K562 (cell line): ENCODE data around the gene PTAFR. TPM values are rescaled to one million over a fixed set of nuclear protein-coding genes. Genes with fewer than 3 reads are reported as not detected.

ENCODE experiments used
- ATAC-seq: fragments of 200-7000 bp; cut with Tn5 transposase; 3 replicates; pipeline ENCODE4 v1.9.1; 2020; ENCODE audit warnings: moderate library complexity
- BruUV-seq: library from RNA; stranded (reverse); fragments of 400-500 nt; replicated peaks from 2 replicates; lab custom pipeline; 2021; lab: Mats Ljungman, UMichigan
- CTCF ChIA-PET: fragments of 300-600 bp; formaldehyde crosslinking; extraction: SDS; loops from one replicate; lab custom pipeline; 2021; ENCODE audit warnings: low intra/inter-chr PET ratio; lab: Yijun Ruan, JAX
- POLR2A ChIA-PET: fragments of 300-600, 350-650 bp; sonication (Branson Sonifier 250); formaldehyde crosslinking; extraction: SDS; loops from one replicate; lab custom pipeline; 2021; ENCODE audit warnings: antibody characterized with exemption, inconsistent platforms; lab: Yijun Ruan, JAX
- DNase-seq, 4 experiments: peaks; one replicate each; pipeline versions ENCODE4 v3.0.0 to v3.0.0-alpha.2; 2011 to 2018; ENCODE audit warnings: low spot score in 3 of 4, mixed read lengths in 3 of 4; ENCODE audit errors: extremely low read depth in 1 of 4
- FAIRE-seq: peaks from 2 replicates; lab custom pipeline; 2011; peaks lifted over from hg19 to GRCh38; lab: Jason Lieb, UNC
- H2AFZ ChIP-seq: 2 replicates; pipeline ENCODE4 v1.6.0; 2011; ENCODE audit warnings: low read depth, low read length, control low read depth, inconsistent platforms
- H3K27ac ChIP-seq: fragments of 200-600 bp; 3 replicates; pipeline ENCODE4 v1.8.0; 2011; ENCODE audit warnings: low read depth, mild to moderate bottlenecking, control low read depth, inconsistent platforms, low read length, moderate library complexity, mixed read lengths; ENCODE audit errors: extremely low read depth
- H3K27me3 ChIP-seq, 2 experiments: fragments of 300-600 bp in 1 of 2; 2 replicates in 1 of 2; 3 replicates in 1 of 2; pipeline versions ENCODE4 v1.6.0 to v1.8.0; 2011; ENCODE audit warnings: inconsistent platforms in 2 of 2, low read length in 2 of 2, mild to moderate bottlenecking in 1 of 2, mixed read lengths in 1 of 2, moderate library complexity in 1 of 2; ENCODE audit not compliant: control insufficient read depth in 2 of 2, insufficient read depth in 2 of 2
- H3K36me3 ChIP-seq: fragments of 300-600 bp; 3 replicates; pipeline ENCODE4 v1.8.0; 2011; ENCODE audit warnings: mild to moderate bottlenecking, low read length, inconsistent platforms; ENCODE audit not compliant: control insufficient read depth, insufficient read depth
- H3K4me1 ChIP-seq, 2 experiments: fragments of 200-600 bp in 1 of 2; replicated peaks in 1 of 2; 2 replicates in 1 of 2; 3 replicates in 1 of 2; pipeline versions ENCODE4 v1.5.1 to v1.8.0; 2011; ENCODE audit warnings: inconsistent platforms in 2 of 2, low read length in 2 of 2, mild to moderate bottlenecking in 1 of 2, mixed read lengths in 1 of 2, moderate library complexity in 1 of 2; ENCODE audit not compliant: control insufficient read depth in 2 of 2, insufficient read depth in 2 of 2
- H3K4me2 ChIP-seq: 2 replicates; pipeline ENCODE4 v1.6.1; 2011; ENCODE audit warnings: low read length, control low read depth, inconsistent platforms, mixed read lengths; ENCODE audit not compliant: insufficient read depth
- H3K4me3 ChIP-seq: fragments of 200-600 bp; sonication (generic), shearing (Covaris generic); 2 replicates; pipeline ENCODE4 v1.5.1; 2016; ENCODE audit warnings: control low read depth, inconsistent platforms
- H3K79me2 ChIP-seq: fragments of 200-600 bp; 3 replicates; pipeline ENCODE4 v1.8.0; 2011; ENCODE audit warnings: low read length, inconsistent platforms; ENCODE audit not compliant: control insufficient read depth, insufficient read depth
- H3K9ac ChIP-seq, 2 experiments: 2 replicates each; pipeline versions ENCODE4 v1.6.0 to v1.6.1; 2011; ENCODE audit warnings: low read depth in 2 of 2, low read length in 2 of 2, control low read depth in 1 of 2, inconsistent platforms in 1 of 2, mild to moderate bottlenecking in 1 of 2, mixed read lengths in 1 of 2; ENCODE audit not compliant: insufficient read depth in 1 of 2
- H3K9me1 ChIP-seq: one replicate; pipeline ENCODE4 v1.6.0; 2011; ENCODE audit warnings: inconsistent platforms, mild to moderate bottlenecking, low read length, moderate library complexity; ENCODE audit not compliant: control insufficient read depth, insufficient read depth
- H3K9me3 ChIP-seq: replicated peaks from 2 replicates; pipeline ENCODE4 v1.5.1; 2011; ENCODE audit warnings: low read depth, low read length, inconsistent platforms; ENCODE audit not compliant: control insufficient read depth, insufficient read depth
- H4K20me1 ChIP-seq: replicated peaks from 2 replicates; pipeline ENCODE4 v1.6.1; 2011; ENCODE audit warnings: low read length, inconsistent platforms, mixed read lengths; ENCODE audit not compliant: control insufficient read depth, insufficient read depth
- E2F3 ChIP-seq: fragments of 250-450 bp; sonication (Bioruptor Pico); IDR thresholded peaks from 2 replicates; pipeline ENCODE4 v1.4.0; 2020; ENCODE audit warnings: mild to moderate bottlenecking
- GABPB1 ChIP-seq: sonication (generic); formaldehyde crosslinking; IDR thresholded peaks from 2 replicates; pipeline ENCODE4 v1.8.0; 2022; ENCODE audit warnings: mild to moderate bottlenecking, missing genetic modification reagents
- RAD51 ChIP-seq: fragments of 450-650 bp; IDR thresholded peaks from 2 replicates; pipeline ENCODE4 v1.7.1; 2016; ENCODE audit warnings: low read depth, mild to moderate bottlenecking, borderline replicate concordance
- TOE1 ChIP-seq, 2 experiments: fragments of 450-650 bp in 1 of 2; sonication (generic) in 1 of 2; formaldehyde crosslinking in 1 of 2; IDR thresholded peaks; 2 replicates each; pipeline versions ENCODE4 v1.7.1 to v1.8.0; 2016 to 2022; ENCODE audit warnings: borderline replicate concordance in 2 of 2, mild to moderate bottlenecking in 2 of 2, antibody characterized with exemption in 1 of 2, inconsistent platforms in 1 of 2, low read depth in 1 of 2, missing genetic modification reagents in 1 of 2, moderate library complexity in 1 of 2
- WGBS: fragments of 100-300 bp; shearing (Covaris generic); methylation state at CpG from one replicate; pipeline ENCODE4 v1.1.6; 2016; ENCODE audit warnings: low coverage, mixed read lengths; ENCODE audit not compliant: insufficient coverage; ENCODE audit errors: missing lambda C conversion rate; 5-methylcytosine and 5-hydroxymethylcytosine counted together
- in situ Hi-C: fragments of 300-500 bp; cut with MboI; formaldehyde crosslinking; loops from 4 replicates; pipeline ENCODE4 v1.15.0; 2018; ENCODE audit warnings: inconsistent platforms, mixed read lengths
- intact Hi-C: fragments of 100-400 bp; cut with micrococcal nuclease; formaldehyde crosslinking; loops from 2 replicates; pipeline ENCODE4 v1.14.2; 2022
- polyA plus RNA-seq, 8 experiments: library from polyadenylated mRNA; depleted of rRNA in 4 of 8; stranded (reverse) in 5 of 8; unstranded in 3 of 8; fragments of >200 nt; fragmentation: Nextera tagmentation in 2 of 8; fragmentation: Illumina TruSeq in 1 of 8; extraction: Ambion mirVana in 2 of 8; extraction: Trizol in 1 of 8; gene quantifications; 2 replicates each; pipeline versions ENCODE4 v1.2.1 to v1.2.3, GENCODE V29; 2011 to 2014; ENCODE audit warnings: inconsistent platforms in 1 of 8, missing spikeins in 1 of 8
- total RNA-seq, 7 experiments: library from RNA; depleted of rRNA in 6 of 7; stranded (reverse); fragments of >200 nt in 6 of 7; fragmentation: Illumina TruSeq in 2 of 7; extraction: Trizol in 2 of 7; gene quantifications; 2 replicates each; pipeline versions ENCODE4 v1.2.1 to v1.2.3, GENCODE V29; 2011 to 2021; ENCODE audit warnings: low replicate concordance in 1 of 7
- TF ChIP-seq, protein P1 (sequence below): fragments of 450-650 bp; formaldehyde crosslinking; IDR thresholded peaks from 2 replicates; pipeline ENCODE4 v1.4.0; 2020; ENCODE audit warnings: mild to moderate bottlenecking, mixed read lengths

Gene PTAFR
- total and polyA plus RNA-seq, 9 of the 15 experiments (the other 6 are each of a cell fraction or from before 2014, with no cell fraction given) = 0.15 to 0.55 (median 0.40) TPM; not detected in 1

DNA sequence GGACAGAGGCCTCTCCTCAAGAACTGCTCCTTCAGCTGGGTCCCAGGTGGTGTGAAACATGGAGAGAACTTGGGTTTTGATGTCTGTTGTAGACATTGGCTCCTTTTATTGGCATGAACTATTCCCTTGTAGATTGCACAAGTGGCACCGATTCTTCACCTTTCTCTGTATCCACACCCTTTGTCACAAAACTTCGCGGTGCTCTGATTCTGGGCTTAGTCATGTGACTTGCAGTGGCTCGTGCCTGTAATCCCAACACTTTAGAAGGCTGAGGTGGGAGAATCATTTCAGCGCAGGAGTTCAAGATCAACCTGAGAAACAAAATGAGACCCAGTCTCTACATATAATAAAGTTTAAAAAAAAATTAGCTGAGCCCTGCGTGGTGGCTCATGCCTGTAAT lies 45.6 kb downstream of the PTAFR start:
- no peak overlapping the region for H2AFZ ChIP-seq
- H3K79me2 ChIP-seq = no peaks in the 10 kb centered on the region
- no peak overlapping the region for H3K9ac ChIP-seq
- ATAC-seq (no peak), FAIRE-seq (no peak), DNase-seq (no peak)
- TF ChIP-seq E2F3 (CRISPR knock-in tag) = no peak
- TF ChIP-seq GABPB1 (CRISPR knock-in tag) = no peak
- TF ChIP-seq, protein P1, sequence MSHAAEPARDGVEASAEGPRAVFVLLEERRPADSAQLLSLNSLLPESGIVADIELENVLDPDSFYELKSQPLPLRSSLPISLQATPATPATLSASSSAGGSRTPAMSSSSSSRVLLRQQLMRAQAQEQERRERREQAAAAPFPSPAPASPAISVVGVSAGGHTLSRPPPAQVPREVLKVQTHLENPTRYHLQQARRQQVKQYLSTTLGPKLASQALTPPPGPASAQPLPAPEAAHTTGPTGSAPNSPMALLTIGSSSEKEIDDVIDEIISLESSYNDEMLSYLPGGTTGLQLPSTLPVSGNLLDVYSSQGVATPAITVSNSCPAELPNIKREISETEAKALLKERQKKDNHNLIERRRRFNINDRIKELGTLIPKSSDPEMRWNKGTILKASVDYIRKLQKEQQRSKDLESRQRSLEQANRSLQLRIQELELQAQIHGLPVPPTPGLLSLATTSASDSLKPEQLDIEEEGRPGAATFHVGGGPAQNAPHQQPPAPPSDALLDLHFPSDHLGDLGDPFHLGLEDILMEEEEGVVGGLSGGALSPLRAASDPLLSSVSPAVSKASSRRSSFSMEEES (CRISPR knock-in tag) = peak; percentile 86
- peak; percentile 56 for TF ChIP-seq RAD51
- TF ChIP-seq TOE1 (IDR thresholded peaks at IDR 0.05; ENCODE audit: borderline replicate concordance) = peak; percentile 42; the same call in 1 of the 2 replicates
- TF ChIP-seq TOE1 (CRISPR knock-in tag; IDR thresholded peaks at IDR 0.05; ENCODE audit: borderline replicate concordance, low read depth) = no peak
- no peak overlapping the region for H3K4me3 ChIP-seq
- peaks cover 9 to 24% of the 10 kb centered on the region in 2 experiments; a peak in 4 of 5 replicates for H3K4me1 ChIP-seq
- POLR2A ChIA-PET = no interaction called here
- no peak overlapping the region for H3K27ac ChIP-seq
- in situ Hi-C loops (no loop called here), intact Hi-C loops (no loop called here)
- H4K20me1 ChIP-seq = no peaks in the 10 kb centered on the region
- no peaks in the 10 kb centered on the region for H3K9me1 ChIP-seq
- no TSS peak for BruUV-seq
- H3K36me3 ChIP-seq = no peaks in the 10 kb centered on the region
- no peaks in the 10 kb centered on the region for H3K9me3 ChIP-seq
- H3K27me3 ChIP-seq = no peaks in the 10 kb centered on the region; a peak in 1 of 5 replicates
- no peak overlapping the region for H3K4me2 ChIP-seq
- CTCF ChIA-PET = no interaction called here
- 31% methylated on average over 6 of the region's 6 CpGs for WGBS
